Measurements from ENCODE around the gene YPEL4.

DNA sequence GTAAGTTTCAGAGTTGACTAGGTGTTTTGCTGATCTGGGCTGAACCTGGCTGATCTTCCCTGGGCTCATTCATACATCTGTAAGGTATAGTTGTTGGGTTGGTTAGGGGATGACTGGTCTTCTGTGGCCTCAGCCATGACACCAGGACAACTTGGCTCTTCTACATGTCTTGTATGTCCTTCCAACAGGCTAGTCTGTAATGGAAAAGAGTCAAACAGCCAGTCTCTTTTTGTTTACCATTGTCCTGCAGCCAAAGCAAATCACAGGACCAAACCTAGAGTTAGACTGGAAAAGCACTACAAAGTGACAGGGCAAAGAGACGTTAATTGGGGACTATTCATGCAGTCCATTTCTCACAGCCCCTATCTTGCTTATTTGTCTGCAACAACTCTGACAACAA is 34.4 kb downstream of the YPEL4 start:
- no peak for TF ChIP-seq POLR2AphosphoS5 (IDR thresholded peaks at IDR 0.05)
- TF ChIP-seq, protein P1, sequence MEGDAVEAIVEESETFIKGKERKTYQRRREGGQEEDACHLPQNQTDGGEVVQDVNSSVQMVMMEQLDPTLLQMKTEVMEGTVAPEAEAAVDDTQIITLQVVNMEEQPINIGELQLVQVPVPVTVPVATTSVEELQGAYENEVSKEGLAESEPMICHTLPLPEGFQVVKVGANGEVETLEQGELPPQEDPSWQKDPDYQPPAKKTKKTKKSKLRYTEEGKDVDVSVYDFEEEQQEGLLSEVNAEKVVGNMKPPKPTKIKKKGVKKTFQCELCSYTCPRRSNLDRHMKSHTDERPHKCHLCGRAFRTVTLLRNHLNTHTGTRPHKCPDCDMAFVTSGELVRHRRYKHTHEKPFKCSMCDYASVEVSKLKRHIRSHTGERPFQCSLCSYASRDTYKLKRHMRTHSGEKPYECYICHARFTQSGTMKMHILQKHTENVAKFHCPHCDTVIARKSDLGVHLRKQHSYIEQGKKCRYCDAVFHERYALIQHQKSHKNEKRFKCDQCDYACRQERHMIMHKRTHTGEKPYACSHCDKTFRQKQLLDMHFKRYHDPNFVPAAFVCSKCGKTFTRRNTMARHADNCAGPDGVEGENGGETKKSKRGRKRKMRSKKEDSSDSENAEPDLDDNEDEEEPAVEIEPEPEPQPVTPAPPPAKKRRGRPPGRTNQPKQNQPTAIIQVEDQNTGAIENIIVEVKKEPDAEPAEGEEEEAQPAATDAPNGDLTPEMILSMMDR (IDR thresholded peaks at IDR 0.05) = no peak
- TF ChIP-seq POLR2A (IDR thresholded peaks at IDR 0.05) = no peak

All from sigmoid colon (tissue), 4 donors.